ENCODE data around the gene HOXD12. TPM values are rescaled to one million over a fixed set of nuclear protein-coding genes. Genes with fewer than 3 reads are reported as not detected.

The HOXD12 gene
- polyA plus RNA-seq, 1 donor from 2014 or later: not detected

DNA sequence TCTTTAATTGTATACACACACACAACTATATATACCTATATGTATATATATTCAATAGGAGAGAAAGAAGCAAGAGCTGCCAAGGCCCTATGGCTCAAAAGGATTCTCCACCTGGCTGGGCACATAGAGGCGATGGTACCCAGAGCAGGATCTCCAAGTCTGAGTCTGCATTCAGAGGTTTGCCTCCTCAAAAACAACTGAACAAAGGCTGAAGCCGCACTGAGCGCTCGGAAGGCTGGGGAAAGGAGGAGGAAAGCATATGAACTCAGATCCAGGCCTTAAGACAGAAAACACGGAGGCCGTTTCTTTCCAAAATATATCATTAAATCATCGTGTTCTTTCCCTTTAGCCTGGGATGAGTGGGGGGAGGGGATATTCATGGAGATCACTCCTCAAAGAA is 3.6 kb downstream of the HOXD12 start:
- Histone ChIP-seq H3K9me2 (ENCODE audit: insufficient read depth, low read length) (no peaks in the 10 kb centered on the region), H3F3A (ENCODE audit: insufficient read depth, low read length, poor library complexity, severe bottlenecking) (no peaks in the 10 kb centered on the region), H4K20me1 (ENCODE audit: insufficient read depth) (no peaks in the 10 kb centered on the region), H2AFZ (ENCODE audit: low read depth, low read length) (no peak overlapping the region), H3K9me3 (ENCODE audit: low read length) (peaks cover 7% of the 10 kb centered on the region), H3K4me3 (ENCODE audit: low read length) (no peak overlapping the region), H3K79me2 (replicated peaks; ENCODE audit: insufficient read depth, low read length) (no peaks in the 10 kb centered on the region), H3K9ac (ENCODE audit: low read length) (no peak overlapping the region), H3K36me3 (ENCODE audit: insufficient read depth, low read length) (no peaks in the 10 kb centered on the region), H3K4me2 (ENCODE audit: low read length) (no peak overlapping the region), H3K27ac (ENCODE audit: low read length) (no peak overlapping the region), H3K27me3 (ENCODE audit: insufficient read depth, low read depth, low read length) (peaks cover 97% of the 10 kb centered on the region)
- TF ChIP-seq MXI1 (conservative IDR thresholded peaks at IDR 0.05; ENCODE audit: poor library complexity, severe bottlenecking) (no peak), SMC3 (conservative IDR thresholded peaks at IDR 0.05; ENCODE audit: poor library complexity) (no peak), EZH2 (IDR thresholded peaks at IDR 0.05; ENCODE audit: borderline replicate concordance, insufficient read depth, low read length, poor library complexity, severe bottlenecking) (no peak), TAF1 (IDR thresholded peaks at IDR 0.05; ENCODE audit: low read depth) (no peak), POLR2AphosphoS5 (IDR thresholded peaks at IDR 0.05) (no peak), RAD21 (conservative IDR thresholded peaks at IDR 0.05) (no peak), EP300 (conservative IDR thresholded peaks at IDR 0.05; ENCODE audit: poor library complexity, severe bottlenecking) (no peak)
- TF ChIP-seq, protein P1, sequence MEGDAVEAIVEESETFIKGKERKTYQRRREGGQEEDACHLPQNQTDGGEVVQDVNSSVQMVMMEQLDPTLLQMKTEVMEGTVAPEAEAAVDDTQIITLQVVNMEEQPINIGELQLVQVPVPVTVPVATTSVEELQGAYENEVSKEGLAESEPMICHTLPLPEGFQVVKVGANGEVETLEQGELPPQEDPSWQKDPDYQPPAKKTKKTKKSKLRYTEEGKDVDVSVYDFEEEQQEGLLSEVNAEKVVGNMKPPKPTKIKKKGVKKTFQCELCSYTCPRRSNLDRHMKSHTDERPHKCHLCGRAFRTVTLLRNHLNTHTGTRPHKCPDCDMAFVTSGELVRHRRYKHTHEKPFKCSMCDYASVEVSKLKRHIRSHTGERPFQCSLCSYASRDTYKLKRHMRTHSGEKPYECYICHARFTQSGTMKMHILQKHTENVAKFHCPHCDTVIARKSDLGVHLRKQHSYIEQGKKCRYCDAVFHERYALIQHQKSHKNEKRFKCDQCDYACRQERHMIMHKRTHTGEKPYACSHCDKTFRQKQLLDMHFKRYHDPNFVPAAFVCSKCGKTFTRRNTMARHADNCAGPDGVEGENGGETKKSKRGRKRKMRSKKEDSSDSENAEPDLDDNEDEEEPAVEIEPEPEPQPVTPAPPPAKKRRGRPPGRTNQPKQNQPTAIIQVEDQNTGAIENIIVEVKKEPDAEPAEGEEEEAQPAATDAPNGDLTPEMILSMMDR (IDR thresholded peaks at IDR 0.05; ENCODE audit: poor library complexity, severe bottlenecking): no peak
- TF ChIP-seq, protein P2, sequence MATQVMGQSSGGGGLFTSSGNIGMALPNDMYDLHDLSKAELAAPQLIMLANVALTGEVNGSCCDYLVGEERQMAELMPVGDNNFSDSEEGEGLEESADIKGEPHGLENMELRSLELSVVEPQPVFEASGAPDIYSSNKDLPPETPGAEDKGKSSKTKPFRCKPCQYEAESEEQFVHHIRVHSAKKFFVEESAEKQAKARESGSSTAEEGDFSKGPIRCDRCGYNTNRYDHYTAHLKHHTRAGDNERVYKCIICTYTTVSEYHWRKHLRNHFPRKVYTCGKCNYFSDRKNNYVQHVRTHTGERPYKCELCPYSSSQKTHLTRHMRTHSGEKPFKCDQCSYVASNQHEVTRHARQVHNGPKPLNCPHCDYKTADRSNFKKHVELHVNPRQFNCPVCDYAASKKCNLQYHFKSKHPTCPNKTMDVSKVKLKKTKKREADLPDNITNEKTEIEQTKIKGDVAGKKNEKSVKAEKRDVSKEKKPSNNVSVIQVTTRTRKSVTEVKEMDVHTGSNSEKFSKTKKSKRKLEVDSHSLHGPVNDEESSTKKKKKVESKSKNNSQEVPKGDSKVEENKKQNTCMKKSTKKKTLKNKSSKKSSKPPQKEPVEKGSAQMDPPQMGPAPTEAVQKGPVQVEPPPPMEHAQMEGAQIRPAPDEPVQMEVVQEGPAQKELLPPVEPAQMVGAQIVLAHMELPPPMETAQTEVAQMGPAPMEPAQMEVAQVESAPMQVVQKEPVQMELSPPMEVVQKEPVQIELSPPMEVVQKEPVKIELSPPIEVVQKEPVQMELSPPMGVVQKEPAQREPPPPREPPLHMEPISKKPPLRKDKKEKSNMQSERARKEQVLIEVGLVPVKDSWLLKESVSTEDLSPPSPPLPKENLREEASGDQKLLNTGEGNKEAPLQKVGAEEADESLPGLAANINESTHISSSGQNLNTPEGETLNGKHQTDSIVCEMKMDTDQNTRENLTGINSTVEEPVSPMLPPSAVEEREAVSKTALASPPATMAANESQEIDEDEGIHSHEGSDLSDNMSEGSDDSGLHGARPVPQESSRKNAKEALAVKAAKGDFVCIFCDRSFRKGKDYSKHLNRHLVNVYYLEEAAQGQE (IDR thresholded peaks at IDR 0.05; ENCODE audit: borderline replicate concordance): no peak

DNA sequence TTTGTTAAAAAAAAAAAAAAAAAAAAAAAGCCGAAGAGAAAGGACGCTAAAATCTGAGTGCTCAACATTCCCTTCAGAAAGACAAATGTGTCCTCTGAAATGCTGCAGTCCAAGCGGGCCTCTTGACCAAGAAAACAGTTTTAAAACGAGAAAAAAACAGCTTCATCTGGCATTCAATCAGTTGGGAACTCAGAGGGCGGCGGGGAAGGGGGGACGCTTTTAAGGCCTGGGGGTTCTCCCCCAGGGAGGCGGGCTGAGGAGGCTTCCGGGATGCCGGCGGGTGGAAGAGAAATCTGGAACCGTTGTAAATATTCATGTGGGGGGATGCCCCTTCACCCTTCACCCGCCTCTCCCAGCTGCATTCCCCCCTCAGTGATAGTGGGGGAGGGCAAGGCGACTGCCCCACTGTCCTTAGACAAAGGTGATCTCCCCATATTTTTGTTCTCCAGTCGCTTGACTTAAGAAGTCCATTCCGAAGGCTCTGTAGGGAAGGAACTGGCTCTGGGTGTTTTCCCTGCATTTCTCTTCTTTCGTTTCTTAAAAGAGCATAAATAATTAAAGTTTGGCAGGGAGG is 4.2 kb downstream of the HOXD12 start:
- no peak overlapping the region for H3K4me2 ChIP-seq (ENCODE audit: low read length)
- H3K36me3 ChIP-seq (ENCODE audit: insufficient read depth, low read length): no peaks in the 10 kb centered on the region
- no peak overlapping the region for H3K4me3 ChIP-seq (ENCODE audit: low read length)

More for the DNA sequence above, 4.2 kb downstream of the HOXD12 start:
- TF ChIP-seq, protein P2 (IDR thresholded peaks at IDR 0.05; ENCODE audit: borderline replicate concordance): no peak
- no peak for TF ChIP-seq EZH2 (IDR thresholded peaks at IDR 0.05; ENCODE audit: borderline replicate concordance, insufficient read depth, low read length, poor library complexity, severe bottlenecking)
- TF ChIP-seq TAF1 (IDR thresholded peaks at IDR 0.05; ENCODE audit: low read depth): no peak
- TF ChIP-seq RAD21 (conservative IDR thresholded peaks at IDR 0.05): no peak
- TF ChIP-seq, protein P1 (IDR thresholded peaks at IDR 0.05; ENCODE audit: poor library complexity, severe bottlenecking): no peak
- no peak for TF ChIP-seq POLR2AphosphoS5 (IDR thresholded peaks at IDR 0.05)
- no peak for TF ChIP-seq EP300 (conservative IDR thresholded peaks at IDR 0.05; ENCODE audit: poor library complexity, severe bottlenecking)
- no peak for TF ChIP-seq SMC3 (conservative IDR thresholded peaks at IDR 0.05; ENCODE audit: poor library complexity)
- TF ChIP-seq MXI1 (conservative IDR thresholded peaks at IDR 0.05; ENCODE audit: poor library complexity, severe bottlenecking): no peak
- Histone ChIP-seq H3K79me2 (replicated peaks; ENCODE audit: insufficient read depth, low read length) (no peaks in the 10 kb centered on the region), H3K9ac (ENCODE audit: low read length) (no peak overlapping the region), H3K27me3 (ENCODE audit: insufficient read depth, low read depth, low read length) (peaks cover 96% of the 10 kb centered on the region), H3K9me2 (ENCODE audit: insufficient read depth, low read length) (no peaks in the 10 kb centered on the region), H3K27ac (ENCODE audit: low read length) (no peak overlapping the region), H2AFZ (ENCODE audit: low read depth, low read length) (no peak overlapping the region), H3K9me3 (ENCODE audit: low read length) (peaks cover 7% of the 10 kb centered on the region), H3F3A (ENCODE audit: insufficient read depth, low read length, poor library complexity, severe bottlenecking) (no peaks in the 10 kb centered on the region), H4K20me1 (ENCODE audit: insufficient read depth) (no peaks in the 10 kb centered on the region)

Measured in neural cell (in vitro differentiated cells).